ENCODE results near the gene MCOLN2.

MCOLN2 gene

DNA sequence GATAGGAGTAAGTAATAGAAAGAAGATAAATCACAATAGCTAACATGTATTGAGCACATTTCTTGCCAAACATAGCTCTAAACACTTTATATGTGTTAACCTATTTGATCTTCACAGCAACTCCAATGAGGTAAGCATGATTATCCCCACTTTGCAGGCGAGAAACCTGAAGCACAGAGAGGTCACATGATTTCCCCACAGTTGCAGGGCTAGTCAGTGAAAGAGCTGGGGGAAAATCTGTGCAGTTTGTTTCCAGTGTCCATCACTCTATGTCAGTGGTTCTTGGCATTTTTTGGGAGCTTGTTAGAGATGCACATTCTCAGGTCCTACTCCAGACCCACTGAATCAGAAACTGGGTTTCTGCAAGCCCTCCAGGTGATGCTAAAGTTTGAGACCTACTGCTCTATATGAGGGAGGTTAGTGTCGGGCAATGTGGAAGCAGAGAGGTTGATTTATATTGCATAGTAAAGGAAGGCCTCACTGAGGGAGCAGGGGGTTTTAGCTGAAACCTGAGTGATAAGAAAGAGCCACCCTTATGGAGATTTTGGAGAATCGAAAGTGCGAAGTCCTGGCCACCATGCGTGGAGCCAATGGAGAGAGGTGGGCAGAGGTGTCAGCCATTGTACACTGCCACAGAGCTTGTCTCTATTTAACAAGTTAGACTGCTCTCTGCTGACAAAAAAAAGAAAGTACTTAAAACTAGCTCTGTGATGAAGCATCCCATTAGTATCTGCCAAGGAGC lies 30.5 kb upstream of the MCOLN2 start:
- Histone ChIP-seq H3K9me2 (ENCODE audit: low read depth, low read length) (no peaks in the 10 kb centered on the region), H3K4me2 (ENCODE audit: low read length) (peak overlapping the region; percentile 65), H3K9me3 (ENCODE audit: low read length) (no peaks in the 10 kb centered on the region), H3K4me1 (ENCODE audit: insufficient read depth, low read length, severe bottlenecking) (peaks cover 9% of the 10 kb centered on the region), H3F3A (ENCODE audit: insufficient read depth, low read length) (no peaks in the 10 kb centered on the region), H3K4me3 (ENCODE audit: low read depth, low read length, poor library complexity, severe bottlenecking) (peak overlapping the region; percentile 44), H3K79me2 (ENCODE audit: insufficient read depth, low read length) (no peaks in the 10 kb centered on the region), H4K20me1 (ENCODE audit: insufficient read depth, low read length) (no peaks in the 10 kb centered on the region), H3K27ac (ENCODE audit: low read depth, low read length, poor library complexity, severe bottlenecking) (no peak overlapping the region), H2AFZ (ENCODE audit: low read length) (0 out of 2 replicates have a peak overlapping the region, but pooled peaks have one; percentile 6), H3K9ac (ENCODE audit: low read length) (peak overlapping the region; percentile 3; the same call in 1 of the 2 replicates), H3K27me3 (ENCODE audit: insufficient read depth, low read length) (no peaks in the 10 kb centered on the region), H3K36me3 (ENCODE audit: insufficient read depth, low read length) (no peaks in the 10 kb centered on the region)
- no peak for TF ChIP-seq EZH2 (IDR thresholded peaks at IDR 0.05; ENCODE audit: borderline replicate concordance, low read length)
- TF ChIP-seq, protein P1, sequence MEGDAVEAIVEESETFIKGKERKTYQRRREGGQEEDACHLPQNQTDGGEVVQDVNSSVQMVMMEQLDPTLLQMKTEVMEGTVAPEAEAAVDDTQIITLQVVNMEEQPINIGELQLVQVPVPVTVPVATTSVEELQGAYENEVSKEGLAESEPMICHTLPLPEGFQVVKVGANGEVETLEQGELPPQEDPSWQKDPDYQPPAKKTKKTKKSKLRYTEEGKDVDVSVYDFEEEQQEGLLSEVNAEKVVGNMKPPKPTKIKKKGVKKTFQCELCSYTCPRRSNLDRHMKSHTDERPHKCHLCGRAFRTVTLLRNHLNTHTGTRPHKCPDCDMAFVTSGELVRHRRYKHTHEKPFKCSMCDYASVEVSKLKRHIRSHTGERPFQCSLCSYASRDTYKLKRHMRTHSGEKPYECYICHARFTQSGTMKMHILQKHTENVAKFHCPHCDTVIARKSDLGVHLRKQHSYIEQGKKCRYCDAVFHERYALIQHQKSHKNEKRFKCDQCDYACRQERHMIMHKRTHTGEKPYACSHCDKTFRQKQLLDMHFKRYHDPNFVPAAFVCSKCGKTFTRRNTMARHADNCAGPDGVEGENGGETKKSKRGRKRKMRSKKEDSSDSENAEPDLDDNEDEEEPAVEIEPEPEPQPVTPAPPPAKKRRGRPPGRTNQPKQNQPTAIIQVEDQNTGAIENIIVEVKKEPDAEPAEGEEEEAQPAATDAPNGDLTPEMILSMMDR (IDR thresholded peaks at IDR 0.05; ENCODE audit: low read length) = peak; percentile 63

DNA sequence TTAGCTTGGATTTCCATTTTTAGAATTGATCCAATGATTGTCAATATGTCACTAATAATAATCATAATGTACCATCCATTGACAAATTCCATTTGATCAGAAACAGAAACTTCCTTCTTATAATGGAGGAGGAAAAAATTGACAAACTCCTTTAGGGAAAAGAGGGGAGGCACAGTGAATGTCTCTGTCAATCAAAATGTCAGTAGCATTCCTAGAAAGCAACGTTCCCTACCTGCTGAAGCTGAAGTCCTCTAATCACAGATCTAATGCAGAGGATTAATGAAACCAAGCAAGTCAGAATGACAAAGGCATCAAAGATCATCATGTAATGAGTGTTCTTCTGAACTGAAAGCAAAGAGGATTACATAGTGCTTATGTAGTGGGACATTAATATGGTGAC lies 29.0 kb upstream of the MCOLN2 start:
- no peak overlapping the region for H3K9ac ChIP-seq (ENCODE audit: low read length)
- TF ChIP-seq, protein P1 (IDR thresholded peaks at IDR 0.05; ENCODE audit: low read length) = no peak
- TF ChIP-seq EZH2 (IDR thresholded peaks at IDR 0.05; ENCODE audit: borderline replicate concordance, low read length) = no peak

DNA sequence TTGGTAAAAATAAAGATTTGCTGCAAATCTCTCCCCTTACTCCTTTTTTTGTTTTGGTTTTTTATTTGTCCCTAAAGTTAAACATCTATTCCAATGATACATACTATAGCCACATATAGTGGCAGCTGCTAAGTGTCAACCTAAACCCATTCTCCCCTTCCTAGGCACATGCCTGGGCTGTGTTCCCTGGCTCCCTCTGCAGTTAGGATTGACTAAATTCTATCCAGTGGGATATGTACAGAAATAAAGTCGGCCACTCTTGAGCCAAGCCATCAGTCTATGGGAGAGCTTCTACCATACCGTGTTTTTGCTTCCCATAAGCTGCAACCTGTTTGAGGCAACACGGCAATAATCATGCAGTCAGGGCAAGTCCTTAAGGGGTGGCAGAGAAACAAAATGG lies 27.8 kb upstream of the MCOLN2 start:
- no peaks in the 10 kb centered on the region for H3K79me2 ChIP-seq (ENCODE audit: insufficient read depth, low read length)
- no peak overlapping the region for H3K4me3 ChIP-seq (ENCODE audit: low read depth, low read length, poor library complexity, severe bottlenecking)
- H3K4me1 ChIP-seq (ENCODE audit: insufficient read depth, low read length, severe bottlenecking) = peaks cover 9% of the 10 kb centered on the region
- H3K9me2 ChIP-seq (ENCODE audit: low read depth, low read length) = no peaks in the 10 kb centered on the region
- H2AFZ ChIP-seq (ENCODE audit: low read length) = no peak overlapping the region
- no peak overlapping the region for H3K9ac ChIP-seq (ENCODE audit: low read length)
- H3K27ac ChIP-seq (ENCODE audit: low read depth, low read length, poor library complexity, severe bottlenecking) = no peak overlapping the region
- no peaks in the 10 kb centered on the region for H4K20me1 ChIP-seq (ENCODE audit: insufficient read depth, low read length)
- H3F3A ChIP-seq (ENCODE audit: insufficient read depth, low read length) = no peaks in the 10 kb centered on the region
- H3K36me3 ChIP-seq (ENCODE audit: insufficient read depth, low read length) = no peaks in the 10 kb centered on the region
- no peak for TF ChIP-seq EZH2 (IDR thresholded peaks at IDR 0.05; ENCODE audit: borderline replicate concordance, low read length)
- TF ChIP-seq, protein P1 (IDR thresholded peaks at IDR 0.05; ENCODE audit: low read length) = no peak
- no peak overlapping the region for H3K4me2 ChIP-seq (ENCODE audit: low read length)
- H3K27me3 ChIP-seq (ENCODE audit: insufficient read depth, low read length) = no peaks in the 10 kb centered on the region
- no peaks in the 10 kb centered on the region for H3K9me3 ChIP-seq (ENCODE audit: low read length)

More for the DNA sequence above, 29.0 kb upstream of the MCOLN2 start:
- no peaks in the 10 kb centered on the region for H4K20me1 ChIP-seq (ENCODE audit: insufficient read depth, low read length)
- H3K27me3 ChIP-seq (ENCODE audit: insufficient read depth, low read length) = no peaks in the 10 kb centered on the region
- no peaks in the 10 kb centered on the region for H3K9me2 ChIP-seq (ENCODE audit: low read depth, low read length)
- H3K36me3 ChIP-seq (ENCODE audit: insufficient read depth, low read length) = no peaks in the 10 kb centered on the region
- H3K27ac ChIP-seq (ENCODE audit: low read depth, low read length, poor library complexity, severe bottlenecking) = no peak overlapping the region
- peaks cover 9% of the 10 kb centered on the region for H3K4me1 ChIP-seq (ENCODE audit: insufficient read depth, low read length, severe bottlenecking)
- no peak overlapping the region for H3K4me2 ChIP-seq (ENCODE audit: low read length)
- no peaks in the 10 kb centered on the region for H3K9me3 ChIP-seq (ENCODE audit: low read length)
- H3K79me2 ChIP-seq (ENCODE audit: insufficient read depth, low read length) = no peaks in the 10 kb centered on the region
- no peaks in the 10 kb centered on the region for H3F3A ChIP-seq (ENCODE audit: insufficient read depth, low read length)
- H2AFZ ChIP-seq (ENCODE audit: low read length) = no peak overlapping the region
- no peak overlapping the region for H3K4me3 ChIP-seq (ENCODE audit: low read depth, low read length, poor library complexity, severe bottlenecking)
